GM23338 (cell line): ENCODE data around the gene AP1M1. TPM values are rescaled to one million over a fixed set of nuclear protein-coding genes. Genes with fewer than 3 reads are reported as not detected.

Source experiments
- ATAC-seq: fragments of 200-7000 bp; cut with Tn5 transposase; 3 replicates; pipeline ENCODE4 v1.9.1; 2020
- DNase-seq: peaks from one replicate; pipeline ENCODE4 v3.0.0-alpha.2; 2015; ENCODE audit warnings: low spot score
- H2AFZ ChIP-seq: fragments of 200-600 bp; sonication (generic); 2 replicates; pipeline ENCODE4 v1.8.0; 2016; ENCODE audit warnings: antibody characterized with exemption, mild to moderate bottlenecking, moderate library complexity
- H3F3A ChIP-seq: fragments of 200-600 bp; sonication (generic); replicated peaks from 2 replicates; pipeline ENCODE4 v1.8.0; 2017; ENCODE audit warnings: antibody characterized with exemption, mixed run types, low read depth
- H3K27ac ChIP-seq: fragments of 200-600 bp; sonication (generic); 2 replicates; pipeline ENCODE4 v1.6.1; 2016; ENCODE audit warnings: low read depth
- H3K27me3 ChIP-seq: fragments of 200-600 bp; sonication (generic); 2 replicates; pipeline ENCODE4 v1.8.0; 2016; ENCODE audit warnings: mild to moderate bottlenecking, mixed run types, moderate library complexity; ENCODE audit not compliant: insufficient read depth
- H3K36me3 ChIP-seq: fragments of 200-600 bp; sonication (generic); 2 replicates; pipeline ENCODE4 v1.8.0; 2016; ENCODE audit warnings: mild to moderate bottlenecking; ENCODE audit not compliant: insufficient read depth
- H3K4me1 ChIP-seq: fragments of 200-600 bp; sonication (generic); 2 replicates; pipeline ENCODE4 v1.8.0; 2016; ENCODE audit warnings: mild to moderate bottlenecking, moderate library complexity; ENCODE audit not compliant: insufficient read depth
- H3K4me2 ChIP-seq: fragments of 200-600 bp; sonication (generic); 2 replicates; pipeline ENCODE4 v1.7.1; 2017; ENCODE audit warnings: mixed run types
- H3K4me3 ChIP-seq: fragments of 200-600 bp; sonication (generic); 2 replicates; pipeline ENCODE4 v1.6.1; 2016; ENCODE audit warnings: mixed run types
- H3K79me2 ChIP-seq: fragments of 200-600 bp; sonication (generic); replicated peaks from 2 replicates; pipeline ENCODE4 v1.8.0; 2017; ENCODE audit warnings: mild to moderate bottlenecking; ENCODE audit not compliant: insufficient read depth
- H3K9me2 ChIP-seq: fragments of 200-600 bp; sonication (generic); 2 replicates; pipeline ENCODE4 v1.8.0; 2017; ENCODE audit not compliant: insufficient read depth
- H4K20me1 ChIP-seq: fragments of 200-600 bp; sonication (generic); replicated peaks from 2 replicates; pipeline ENCODE4 v1.8.0; 2017; ENCODE audit warnings: mild to moderate bottlenecking; ENCODE audit not compliant: insufficient read depth
- H3K27ac Mint-ChIP-seq: 2 replicates; pipeline ENCODE4 v1.8.0; 2020; ENCODE audit warnings: inconsistent platforms, mild to moderate bottlenecking, moderate library complexity, mixed read lengths
- H3K27me3 Mint-ChIP-seq: 3 replicates; pipeline ENCODE4 v1.8.0; 2022; ENCODE audit warnings: low read depth, mild to moderate bottlenecking, moderate library complexity, mixed read lengths, inconsistent platforms; ENCODE audit not compliant: insufficient read depth, poor library complexity
- H3K36me3 Mint-ChIP-seq: 3 replicates; pipeline ENCODE4 v1.8.0; 2021; ENCODE audit warnings: low read depth, mild to moderate bottlenecking, inconsistent platforms, moderate library complexity, mixed read lengths
- H3K4me1 Mint-ChIP-seq: 3 replicates; pipeline ENCODE4 v1.8.0; 2020; ENCODE audit warnings: mild to moderate bottlenecking, inconsistent platforms, mixed read lengths
- H3K4me3 Mint-ChIP-seq: 3 replicates; pipeline ENCODE4 v1.8.0; 2021; ENCODE audit warnings: moderate library complexity, mild to moderate bottlenecking, inconsistent platforms, mixed read lengths
- H3K9me3 Mint-ChIP-seq: 3 replicates; pipeline ENCODE4 v1.8.0; 2020; ENCODE audit warnings: moderate library complexity, mild to moderate bottlenecking, inconsistent platforms, mixed read lengths
- EZH2 ChIP-seq: fragments of 200-600 bp; sonication (generic); IDR thresholded peaks from one replicate; pipeline ENCODE4 v1.8.0; 2017; ENCODE audit warnings: antibody characterized with exemption, mild to moderate bottlenecking, low read depth; ENCODE audit not compliant: unreplicated experiment
- polyA plus RNA-seq: library from polyadenylated mRNA; unstranded; fragments of >200 nt; fragmentation: Nextera tagmentation; extraction: Ambion mirVana; gene quantifications from 2 replicates; pipeline ENCODE4 v1.2.1, GENCODE V29; 2016
- total RNA-seq: library from RNA; depleted of rRNA; stranded (reverse); fragments of >200 nt; shearing (Covaris generic); gene quantifications from 2 replicates; pipeline ENCODE4 v1.2.3, GENCODE V29; 2014
- TF ChIP-seq, protein P1 (sequence below): fragments of 250-450 bp; sonication (Bioruptor Pico); IDR thresholded peaks from 2 replicates; pipeline ENCODE4 v1.5.0; 2020; ENCODE audit warnings: mild to moderate bottlenecking, moderate library complexity
- TF ChIP-seq, protein P2 (sequence below), 2 experiments: fragments of 200-600 bp in 1 of 2; sonication (generic) in 1 of 2; conservative IDR thresholded peaks; 2 replicates each; pipeline versions ENCODE4 v1.5.1 to v1.6.1; 2016 to 2017; ENCODE audit warnings: antibody characterized with exemption in 2 of 2, low read depth in 2 of 2, mild to moderate bottlenecking in 2 of 2, moderate library complexity in 1 of 2

AP1M1 gene
- total and polyA plus RNA-seq, 2 experiments from 2014 or later = 22.0 to 32.0 TPM

DNA sequence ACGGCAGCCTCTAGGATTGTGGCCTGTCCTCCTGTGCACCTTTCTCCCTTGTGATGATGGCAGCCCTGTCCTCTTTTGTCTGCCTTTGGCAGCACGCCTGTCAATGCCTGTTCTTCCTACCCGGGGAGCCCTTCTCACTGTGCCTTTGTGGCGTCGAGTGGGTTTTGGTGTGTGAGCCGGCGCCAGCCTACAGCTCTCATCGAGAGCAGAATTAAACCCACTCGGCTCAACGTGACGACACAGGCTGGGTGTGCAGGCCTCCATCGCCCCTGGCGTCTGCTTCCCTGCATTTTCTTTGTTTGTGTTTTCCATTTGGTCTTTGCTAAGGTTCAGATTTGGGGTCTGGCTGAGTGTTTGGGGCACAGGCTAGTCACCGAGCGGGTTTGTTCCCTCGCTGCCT is 34.4 kb downstream of the AP1M1 start (continued):
- TF ChIP-seq, protein P1, sequence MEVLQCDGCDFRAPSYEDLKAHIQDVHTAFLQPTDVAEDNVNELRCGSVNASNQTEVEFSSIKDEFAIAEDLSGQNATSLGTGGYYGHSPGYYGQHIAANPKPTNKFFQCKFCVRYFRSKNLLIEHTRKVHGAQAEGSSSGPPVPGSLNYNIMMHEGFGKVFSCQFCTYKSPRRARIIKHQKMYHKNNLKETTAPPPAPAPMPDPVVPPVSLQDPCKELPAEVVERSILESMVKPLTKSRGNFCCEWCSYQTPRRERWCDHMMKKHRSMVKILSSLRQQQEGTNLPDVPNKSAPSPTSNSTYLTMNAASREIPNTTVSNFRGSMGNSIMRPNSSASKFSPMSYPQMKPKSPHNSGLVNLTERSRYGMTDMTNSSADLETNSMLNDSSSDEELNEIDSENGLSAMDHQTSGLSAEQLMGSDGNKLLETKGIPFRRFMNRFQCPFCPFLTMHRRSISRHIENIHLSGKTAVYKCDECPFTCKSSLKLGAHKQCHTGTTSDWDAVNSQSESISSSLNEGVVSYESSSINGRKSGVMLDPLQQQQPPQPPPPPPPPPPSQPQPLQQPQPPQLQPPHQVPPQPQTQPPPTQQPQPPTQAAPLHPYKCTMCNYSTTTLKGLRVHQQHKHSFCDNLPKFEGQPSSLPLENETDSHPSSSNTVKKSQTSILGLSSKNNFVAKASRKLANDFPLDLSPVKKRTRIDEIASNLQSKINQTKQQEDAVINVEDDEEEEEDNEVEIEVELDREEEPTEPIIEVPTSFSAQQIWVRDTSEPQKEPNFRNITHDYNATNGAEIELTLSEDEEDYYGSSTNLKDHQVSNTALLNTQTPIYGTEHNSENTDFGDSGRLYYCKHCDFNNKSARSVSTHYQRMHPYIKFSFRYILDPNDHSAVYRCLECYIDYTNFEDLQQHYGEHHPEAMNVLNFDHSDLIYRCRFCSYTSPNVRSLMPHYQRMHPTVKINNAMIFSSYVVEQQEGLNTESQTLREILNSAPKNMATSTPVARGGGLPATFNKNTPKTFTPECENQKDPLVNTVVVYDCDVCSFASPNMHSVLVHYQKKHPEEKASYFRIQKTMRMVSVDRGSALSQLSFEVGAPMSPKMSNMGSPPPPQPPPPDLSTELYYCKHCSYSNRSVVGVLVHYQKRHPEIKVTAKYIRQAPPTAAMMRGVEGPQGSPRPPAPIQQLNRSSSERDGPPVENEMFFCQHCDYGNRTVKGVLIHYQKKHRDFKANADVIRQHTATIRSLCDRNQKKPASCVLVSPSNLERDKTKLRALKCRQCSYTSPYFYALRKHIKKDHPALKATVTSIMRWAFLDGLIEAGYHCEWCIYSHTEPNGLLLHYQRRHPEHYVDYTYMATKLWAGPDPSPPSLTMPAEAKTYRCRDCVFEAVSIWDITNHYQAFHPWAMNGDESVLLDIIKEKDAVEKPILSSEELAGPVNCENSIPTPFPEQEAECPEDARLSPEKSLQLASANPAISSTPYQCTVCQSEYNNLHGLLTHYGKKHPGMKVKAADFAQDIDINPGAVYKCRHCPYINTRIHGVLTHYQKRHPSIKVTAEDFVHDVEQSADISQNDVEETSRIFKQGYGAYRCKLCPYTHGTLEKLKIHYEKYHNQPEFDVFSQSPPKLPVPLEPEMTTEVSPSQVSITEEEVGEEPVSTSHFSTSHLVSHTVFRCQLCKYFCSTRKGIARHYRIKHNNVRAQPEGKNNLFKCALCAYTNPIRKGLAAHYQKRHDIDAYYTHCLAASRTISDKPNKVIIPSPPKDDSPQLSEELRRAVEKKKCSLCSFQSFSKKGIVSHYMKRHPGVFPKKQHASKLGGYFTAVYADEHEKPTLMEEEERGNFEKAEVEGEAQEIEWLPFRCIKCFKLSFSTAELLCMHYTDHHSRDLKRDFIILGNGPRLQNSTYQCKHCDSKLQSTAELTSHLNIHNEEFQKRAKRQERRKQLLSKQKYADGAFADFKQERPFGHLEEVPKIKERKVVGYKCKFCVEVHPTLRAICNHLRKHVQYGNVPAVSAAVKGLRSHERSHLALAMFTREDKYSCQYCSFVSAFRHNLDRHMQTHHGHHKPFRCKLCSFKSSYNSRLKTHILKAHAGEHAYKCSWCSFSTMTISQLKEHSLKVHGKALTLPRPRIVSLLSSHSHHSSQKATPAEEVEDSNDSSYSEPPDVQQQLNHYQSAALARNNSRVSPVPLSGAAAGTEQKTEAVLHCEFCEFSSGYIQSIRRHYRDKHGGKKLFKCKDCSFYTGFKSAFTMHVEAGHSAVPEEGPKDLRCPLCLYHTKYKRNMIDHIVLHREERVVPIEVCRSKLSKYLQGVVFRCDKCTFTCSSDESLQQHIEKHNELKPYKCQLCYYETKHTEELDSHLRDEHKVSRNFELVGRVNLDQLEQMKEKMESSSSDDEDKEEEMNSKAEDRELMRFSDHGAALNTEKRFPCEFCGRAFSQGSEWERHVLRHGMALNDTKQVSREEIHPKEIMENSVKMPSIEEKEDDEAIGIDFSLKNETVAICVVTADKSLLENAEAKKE = no peak
- TF ChIP-seq EZH2 = no peak

DNA sequence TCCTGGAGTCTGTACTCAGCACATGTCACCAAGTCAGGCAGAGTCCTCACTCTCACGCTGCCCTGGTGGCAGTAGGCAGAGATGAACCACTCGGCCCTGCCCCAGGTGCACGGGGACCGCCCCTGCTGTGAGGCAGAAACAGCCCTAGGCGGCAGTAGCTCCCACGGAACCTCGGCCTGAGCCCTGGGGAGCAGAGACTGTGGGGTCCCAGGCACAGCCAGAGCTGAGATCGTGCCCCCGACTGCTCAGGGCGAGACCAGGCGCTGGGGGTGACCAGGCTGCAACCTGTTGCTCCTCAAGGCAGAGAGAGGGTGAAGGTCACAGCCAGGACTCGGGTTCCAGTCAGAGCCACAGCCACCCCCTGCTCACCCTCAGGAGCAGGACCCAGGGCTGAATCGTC is 34.9 kb downstream of the AP1M1 start:
- no peaks in the 10 kb centered on the region for H3K9me2 ChIP-seq
- no peak overlapping the region for H3K27ac ChIP-seq
- Mint-ChIP-seq H3K27me3 (peaks cover 11% of the 10 kb centered on the region), H3K4me1 (no peaks in the 10 kb centered on the region; the same call in 2 of the 3 replicates), H3K36me3 (peaks cover 13% of the 10 kb centered on the region; the same call in 2 of the 3 replicates), H3K4me3 (no peak overlapping the region), H3K9me3 (no peaks in the 10 kb centered on the region; the same call in 1 of the 3 replicates), H3K27ac (no peak overlapping the region)
- no peaks in the 10 kb centered on the region for H3K27me3 ChIP-seq
- no peak for TF ChIP-seq EZH2
- TF ChIP-seq, protein P2, sequence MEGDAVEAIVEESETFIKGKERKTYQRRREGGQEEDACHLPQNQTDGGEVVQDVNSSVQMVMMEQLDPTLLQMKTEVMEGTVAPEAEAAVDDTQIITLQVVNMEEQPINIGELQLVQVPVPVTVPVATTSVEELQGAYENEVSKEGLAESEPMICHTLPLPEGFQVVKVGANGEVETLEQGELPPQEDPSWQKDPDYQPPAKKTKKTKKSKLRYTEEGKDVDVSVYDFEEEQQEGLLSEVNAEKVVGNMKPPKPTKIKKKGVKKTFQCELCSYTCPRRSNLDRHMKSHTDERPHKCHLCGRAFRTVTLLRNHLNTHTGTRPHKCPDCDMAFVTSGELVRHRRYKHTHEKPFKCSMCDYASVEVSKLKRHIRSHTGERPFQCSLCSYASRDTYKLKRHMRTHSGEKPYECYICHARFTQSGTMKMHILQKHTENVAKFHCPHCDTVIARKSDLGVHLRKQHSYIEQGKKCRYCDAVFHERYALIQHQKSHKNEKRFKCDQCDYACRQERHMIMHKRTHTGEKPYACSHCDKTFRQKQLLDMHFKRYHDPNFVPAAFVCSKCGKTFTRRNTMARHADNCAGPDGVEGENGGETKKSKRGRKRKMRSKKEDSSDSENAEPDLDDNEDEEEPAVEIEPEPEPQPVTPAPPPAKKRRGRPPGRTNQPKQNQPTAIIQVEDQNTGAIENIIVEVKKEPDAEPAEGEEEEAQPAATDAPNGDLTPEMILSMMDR (conservative IDR thresholded peaks at IDR 0.05; ENCODE audit: low read depth in 2 of 2) = peak; percentile 14 to 45; a peak in 2 of 4 replicates
- H3F3A ChIP-seq = no peaks in the 10 kb centered on the region
- no peak overlapping the region for H3K4me3 ChIP-seq
- no peak overlapping the region for H2AFZ ChIP-seq
- H3K4me1 ChIP-seq = no peaks in the 10 kb centered on the region
- no peak overlapping the region for H3K4me2 ChIP-seq
- H3K36me3 ChIP-seq = no peaks in the 10 kb centered on the region
- DNase-seq = peak; percentile 23
- ATAC-seq = peak; percentile 63
- H4K20me1 ChIP-seq = no peaks in the 10 kb centered on the region
- no peaks in the 10 kb centered on the region for H3K79me2 ChIP-seq
